Loucy (cell line): Measurements from ENCODE around the gene WNT11.

Experiments used
- CTCF ChIP-seq: fragments of 200-600 bp; sonication (generic); conservative IDR thresholded peaks from 2 replicates; pipeline ENCODE4 v1.5.1; 2014; ENCODE audit warnings: mild to moderate bottlenecking, antibody characterized with exemption, low read length
- EZH2phosphoT487 ChIP-seq: fragments of 200-600 bp; IDR thresholded peaks from 2 replicates; pipeline ENCODE4 v1.6.1; 2018; ENCODE audit warnings: antibody characterized with exemption, mild to moderate bottlenecking, moderate library complexity, borderline replicate concordance

DNA sequence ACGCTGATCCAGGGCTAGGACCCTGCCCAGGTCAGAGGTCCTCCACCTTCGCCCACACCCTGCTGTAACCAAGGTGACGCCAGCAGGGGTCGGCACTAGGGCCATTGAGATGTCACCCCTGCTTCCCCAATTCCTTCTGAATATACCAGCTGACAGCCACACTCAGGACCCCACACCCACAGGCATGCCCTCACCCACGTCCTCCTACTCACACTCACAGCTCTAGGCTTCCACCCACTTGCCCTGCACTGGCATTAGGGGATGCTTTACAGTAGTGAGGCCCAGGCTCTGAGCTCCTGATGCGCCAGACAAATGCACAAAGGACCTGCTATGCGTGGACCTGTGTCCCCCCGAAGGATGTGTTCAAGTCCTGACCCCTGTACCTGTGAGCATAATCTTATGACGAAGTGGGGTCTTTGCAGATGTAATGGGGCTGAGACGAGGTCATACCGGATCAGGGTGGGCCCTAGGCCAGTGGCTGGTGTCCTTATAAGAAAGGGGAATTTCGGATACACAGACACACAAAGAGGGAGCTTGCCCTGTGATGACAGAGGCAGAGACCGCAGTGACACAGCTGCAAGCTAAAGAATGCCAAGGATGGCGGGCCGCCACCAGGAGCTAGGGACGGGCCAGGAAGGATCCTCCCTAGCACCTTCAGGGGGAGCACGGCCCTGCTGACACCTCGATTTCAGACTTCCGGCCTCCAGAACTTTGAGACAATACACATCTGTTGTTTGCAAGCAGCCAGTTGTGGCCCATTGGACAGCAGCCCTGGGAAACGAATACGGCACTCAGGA lies 11.2 kb downstream of the WNT11 start:
- TF ChIP-seq CTCF (no peak), EZH2phosphoT487 (no peak)
